NCI-H146 treated with DMSO at 0.1 percent for 48 hours (cell line): ENCODE results near the gene EVX2.

ENCODE experiments used
- DNase-seq: peaks from one replicate; lab custom pipeline; 2025; ENCODE audit not compliant: unreplicated experiment; lab: John Stamatoyannopoulos, UW

Gene EVX2

GRCh38 chr2:176082824-176083751 is 674 bp downstream of the EVX2 start:
- no peak for DNase-seq

- DNase-seq: no peak
Observed at GRCh38 chr2:176082525-176082823, 1.3 kb downstream of the EVX2 start.

GRCh38 chr2:176081837-176082524 is 1.8 kb downstream of the EVX2 start:
- DNase-seq: no peak

- DNase-seq: no peak
Observed at GRCh38 chr2:176081376-176081836, 2.4 kb downstream of the EVX2 start.

GRCh38 chr2:176080540-176081375 is 3.0 kb downstream of the EVX2 start:
- no peak for DNase-seq

GRCh38 chr2:176079831-176080539 is 3.8 kb downstream of the EVX2 start:
- peak; percentile 66 for DNase-seq

- peak; percentile 66 for DNase-seq
Observed at GRCh38 chr2:176079285-176079830, 4.4 kb downstream of the EVX2 start.

GRCh38 chr2:176078541-176079284 is 5.0 kb downstream of the EVX2 start:
- DNase-seq: peak; percentile 17

GRCh38 chr2:176076796-176077195 is 7.0 kb downstream of the EVX2 start:
- no peak for DNase-seq

- no peak for DNase-seq
Observed at GRCh38 chr2:176076063-176076462, 7.7 kb downstream of the EVX2 start.

GRCh38 chr2:176075481-176075880 is 8.3 kb downstream of the EVX2 start:
- DNase-seq: no peak

GRCh38 chr2:176074919-176075425 is 8.8 kb downstream of the EVX2 start:
- no peak for DNase-seq

- DNase-seq: no peak
Observed at GRCh38 chr2:176072951-176073904, 10.5 kb downstream of the EVX2 start.

- no peak for DNase-seq
Observed at GRCh38 chr2:176072292-176072669, 11.5 kb downstream of the EVX2 start.

- DNase-seq: no peak
Observed at GRCh38 chr2:176071330-176072291, 12.2 kb downstream of the EVX2 start.

- DNase-seq: no peak
Observed at GRCh38 chr2:176068419-176068832, 15.3 kb downstream of the EVX2 start.
